HEK293T (cell line): ENCODE measurements around the gene SLC25A30.

Source experiments
- ARNT ChIP-seq: fragments of 450-650 bp; IDR thresholded peaks from 2 replicates; pipeline ENCODE4 v1.6.1; 2017; ENCODE audit warnings: mild to moderate bottlenecking
- ELF4 ChIP-seq: fragments of 450-650 bp; IDR thresholded peaks from 2 replicates; pipeline ENCODE4 v1.6.1; 2017; ENCODE audit warnings: antibody characterized with exemption
- FOXK2 ChIP-seq: fragments of 450-650 bp; IDR thresholded peaks from 2 replicates; pipeline ENCODE4 v1.6.1; 2016; ENCODE audit warnings: mild to moderate bottlenecking
- SP1 ChIP-seq: fragments of 450-650 bp; IDR thresholded peaks from 2 replicates; pipeline ENCODE4 v1.6.1; 2017

DNA sequence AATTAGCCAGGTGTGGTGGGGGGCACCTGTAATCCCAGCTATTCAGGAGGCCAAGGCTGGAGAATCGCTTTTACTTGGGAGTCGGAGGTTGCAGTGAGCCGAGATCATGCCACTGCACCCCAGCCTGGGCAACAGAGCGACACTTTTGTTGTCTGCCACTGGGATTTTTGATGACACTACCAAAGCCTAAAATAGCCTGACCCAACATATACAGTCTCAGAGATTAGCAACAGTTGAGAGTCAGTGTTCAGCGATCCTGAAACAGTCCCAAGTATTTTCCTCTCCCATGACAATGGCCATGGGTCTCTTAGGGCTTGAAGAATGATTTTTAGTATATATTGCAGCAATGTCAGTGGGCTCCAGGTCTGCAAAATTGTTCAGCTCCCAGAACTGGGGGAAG is 32.9 kb downstream of the SLC25A30 start:
- TF ChIP-seq ELF4, result no peak
- no peak for TF ChIP-seq SP1
- no peak for TF ChIP-seq ARNT
- TF ChIP-seq FOXK2, result no peak
